Measurements from ENCODE around the gene GRK3.

The GRK3 gene

GRCh38 chr22:25757686-25758085, 193.2 kb downstream of the GRK3 start:
- Histone ChIP-seq H3K27ac (replicated peaks; ENCODE audit: low read length) (no peak overlapping the region), H4K8ac (ENCODE audit: low read depth, low read length) (no peak overlapping the region), H2AK5ac (ENCODE audit: low read depth, low read length) (no peak overlapping the region), H3K4me2 (ENCODE audit: insufficient read depth, low read length, poor library complexity, severe bottlenecking) (no peak overlapping the region), H3K9ac (ENCODE audit: low read depth, low read length, poor library complexity) (no peak overlapping the region), H3K36me3 (replicated peaks in 1 of 2; ENCODE audit: control insufficient read depth in 2 of 2, insufficient read depth in 2 of 2, low read length in 2 of 2) (no peaks in the 10 kb centered on the region), H3K4me3 (ENCODE audit: low read length in 2 of 2) (no peak overlapping the region), H4K91ac (ENCODE audit: low read depth, low read length, poor library complexity) (no peak overlapping the region), H3K27me3 (ENCODE audit: control insufficient read depth in 3 of 3, insufficient read depth in 3 of 3, low read depth in 1 of 3, low read length in 3 of 3) (no peaks in the 10 kb centered on the region), H3K79me1 (ENCODE audit: low read depth, low read length) (no peaks in the 10 kb centered on the region), H2AFZ (ENCODE audit: low read length) (no peak overlapping the region), H2BK12ac (ENCODE audit: low read length) (no peak overlapping the region), H3K18ac (ENCODE audit: low read length) (no peak overlapping the region), H3K14ac (ENCODE audit: low read length) (no peak overlapping the region), H3K4me1 (ENCODE audit: control insufficient read depth in 2 of 2, insufficient read depth in 1 of 2, low read depth in 1 of 2, low read length in 2 of 2) (no peaks in the 10 kb centered on the region), H3K23ac (ENCODE audit: low read depth, low read length, poor library complexity) (no peak overlapping the region), H2BK15ac (ENCODE audit: low read length) (no peak overlapping the region), H2BK5ac (ENCODE audit: low read length) (no peak overlapping the region), H2BK120ac (ENCODE audit: low read depth, low read length) (no peak overlapping the region), H3K4ac (ENCODE audit: low read length) (no peak overlapping the region), H3K9me3 (replicated peaks in 1 of 2; ENCODE audit: control insufficient read depth in 2 of 2, insufficient read depth in 1 of 2, low read depth in 1 of 2, low read length in 2 of 2) (no peaks in the 10 kb centered on the region)
- no peak for DNase-seq (ENCODE audit: low spot score)
- no CpG with 5 or more reads among the region's 3 CpGs for WGBS, 2 donors (ENCODE audit: extremely low coverage in 2 of 2, insufficient read length in 2 of 2, insufficient replicate concordance in 1 of 2)

- Histone ChIP-seq H4K8ac (ENCODE audit: low read depth, low read length) (no peak overlapping the region), H3K4me3 (ENCODE audit: low read length in 2 of 2) (no peak overlapping the region), H3K18ac (ENCODE audit: low read length) (no peak overlapping the region), H3K36me3 (replicated peaks in 1 of 2; ENCODE audit: control insufficient read depth in 2 of 2, insufficient read depth in 2 of 2, low read length in 2 of 2) (no peaks in the 10 kb centered on the region), H2BK15ac (ENCODE audit: low read length) (no peak overlapping the region), H2BK120ac (ENCODE audit: low read depth, low read length) (no peak overlapping the region), H3K4me1 (ENCODE audit: control insufficient read depth in 2 of 2, insufficient read depth in 1 of 2, low read depth in 1 of 2, low read length in 2 of 2) (no peaks in the 10 kb centered on the region), H2AK5ac (ENCODE audit: low read depth, low read length) (no peak overlapping the region), H3K79me1 (ENCODE audit: low read depth, low read length) (no peaks in the 10 kb centered on the region), H4K91ac (ENCODE audit: low read depth, low read length, poor library complexity) (no peak overlapping the region), H2BK5ac (ENCODE audit: low read length) (no peak overlapping the region), H3K27ac (replicated peaks; ENCODE audit: low read length) (no peak overlapping the region), H3K4ac (ENCODE audit: low read length) (no peak overlapping the region), H3K9me3 (replicated peaks in 1 of 2; ENCODE audit: control insufficient read depth in 2 of 2, insufficient read depth in 1 of 2, low read depth in 1 of 2, low read length in 2 of 2) (no peaks in the 10 kb centered on the region), H3K27me3 (ENCODE audit: control insufficient read depth in 3 of 3, insufficient read depth in 3 of 3, low read depth in 1 of 3, low read length in 3 of 3) (no peaks in the 10 kb centered on the region), H3K4me2 (ENCODE audit: insufficient read depth, low read length, poor library complexity, severe bottlenecking) (no peak overlapping the region), H3K23ac (ENCODE audit: low read depth, low read length, poor library complexity) (no peak overlapping the region), H3K9ac (ENCODE audit: low read depth, low read length, poor library complexity) (no peak overlapping the region), H2BK12ac (ENCODE audit: low read length) (no peak overlapping the region), H2AFZ (ENCODE audit: low read length) (no peak overlapping the region), H3K14ac (ENCODE audit: low read length) (no peak overlapping the region)
- DNase-seq (ENCODE audit: low spot score) = no peak
- no CpG with 5 or more reads among the region's 8 CpGs for WGBS, 2 donors (ENCODE audit: extremely low coverage in 2 of 2, insufficient read length in 2 of 2, insufficient replicate concordance in 1 of 2)
Measured at GRCh38 chr22:25758316-25758715, 193.8 kb downstream of the GRK3 start.

GRCh38 chr22:25759825-25760231, 195.4 kb downstream of the GRK3 start:
- WGBS, 2 donors (ENCODE audit: extremely low coverage in 2 of 2, insufficient read length in 2 of 2, insufficient replicate concordance in 1 of 2) = no CpG with 5 or more reads among the region's 5 CpGs
- no peak overlapping the region for H3K27ac ChIP-seq (replicated peaks; ENCODE audit: low read length)

GRCh38 chr22:25760294-25760693, 195.8 kb downstream of the GRK3 start:
- H3K4ac ChIP-seq (ENCODE audit: low read length) = no peak overlapping the region
- no peak overlapping the region for H3K4me2 ChIP-seq (ENCODE audit: insufficient read depth, low read length, poor library complexity, severe bottlenecking)
- H3K4me1 ChIP-seq (ENCODE audit: control insufficient read depth in 2 of 2, insufficient read depth in 1 of 2, low read depth in 1 of 2, low read length in 2 of 2) = no peaks in the 10 kb centered on the region
- no peak overlapping the region for H2BK15ac ChIP-seq (ENCODE audit: low read length)
- no peak overlapping the region for H2BK120ac ChIP-seq (ENCODE audit: low read depth, low read length)
- no peak overlapping the region for H2BK5ac ChIP-seq (ENCODE audit: low read length)
- H3K79me1 ChIP-seq (ENCODE audit: low read depth, low read length) = no peaks in the 10 kb centered on the region
- no peak overlapping the region for H4K8ac ChIP-seq (ENCODE audit: low read depth, low read length)
- H4K91ac ChIP-seq (ENCODE audit: low read depth, low read length, poor library complexity) = no peak overlapping the region
- H3K9ac ChIP-seq (ENCODE audit: low read depth, low read length, poor library complexity) = no peak overlapping the region
- no peaks in the 10 kb centered on the region for H3K9me3 ChIP-seq (replicated peaks in 1 of 2; ENCODE audit: control insufficient read depth in 2 of 2, insufficient read depth in 1 of 2, low read depth in 1 of 2, low read length in 2 of 2)
- H3K27ac ChIP-seq (replicated peaks; ENCODE audit: low read length) = no peak overlapping the region
- no peak overlapping the region for H2BK12ac ChIP-seq (ENCODE audit: low read length)
- H3K4me3 ChIP-seq (ENCODE audit: low read length in 2 of 2) = no peak overlapping the region
- no peaks in the 10 kb centered on the region for H3K36me3 ChIP-seq (replicated peaks in 1 of 2; ENCODE audit: control insufficient read depth in 2 of 2, insufficient read depth in 2 of 2, low read length in 2 of 2)
- H3K23ac ChIP-seq (ENCODE audit: low read depth, low read length, poor library complexity) = no peak overlapping the region
- H3K27me3 ChIP-seq (ENCODE audit: control insufficient read depth in 3 of 3, insufficient read depth in 3 of 3, low read depth in 1 of 3, low read length in 3 of 3) = no peaks in the 10 kb centered on the region
- H2AFZ ChIP-seq (ENCODE audit: low read length) = no peak overlapping the region
- no peak overlapping the region for H3K18ac ChIP-seq (ENCODE audit: low read length)
- H2AK5ac ChIP-seq (ENCODE audit: low read depth, low read length) = no peak overlapping the region
- no CpG with 5 or more reads among the region's 2 CpGs for WGBS, 2 donors (ENCODE audit: extremely low coverage in 2 of 2, insufficient read length in 2 of 2, insufficient replicate concordance in 1 of 2)
- no peak for DNase-seq (ENCODE audit: low spot score)
- no peak overlapping the region for H3K14ac ChIP-seq (ENCODE audit: low read length)

More at GRCh38 chr22:25759825-25760231, 195.4 kb downstream of the GRK3 start:
- no peak for DNase-seq (ENCODE audit: low spot score)
- no peak overlapping the region for H3K9ac ChIP-seq (ENCODE audit: low read depth, low read length, poor library complexity)
- H2BK12ac ChIP-seq (ENCODE audit: low read length) = no peak overlapping the region
- H3K4me3 ChIP-seq (ENCODE audit: low read length in 2 of 2) = no peak overlapping the region
- H3K4me2 ChIP-seq (ENCODE audit: insufficient read depth, low read length, poor library complexity, severe bottlenecking) = no peak overlapping the region
- H3K23ac ChIP-seq (ENCODE audit: low read depth, low read length, poor library complexity) = no peak overlapping the region
- H3K79me1 ChIP-seq (ENCODE audit: low read depth, low read length) = no peaks in the 10 kb centered on the region
- no peak overlapping the region for H2AFZ ChIP-seq (ENCODE audit: low read length)
- no peak overlapping the region for H2BK120ac ChIP-seq (ENCODE audit: low read depth, low read length)
- no peaks in the 10 kb centered on the region for H3K36me3 ChIP-seq (replicated peaks in 1 of 2; ENCODE audit: control insufficient read depth in 2 of 2, insufficient read depth in 2 of 2, low read length in 2 of 2)
- no peak overlapping the region for H3K14ac ChIP-seq (ENCODE audit: low read length)
- H4K91ac ChIP-seq (ENCODE audit: low read depth, low read length, poor library complexity) = no peak overlapping the region
- H2AK5ac ChIP-seq (ENCODE audit: low read depth, low read length) = no peak overlapping the region
- H3K27me3 ChIP-seq (ENCODE audit: control insufficient read depth in 3 of 3, insufficient read depth in 3 of 3, low read depth in 1 of 3, low read length in 3 of 3) = no peaks in the 10 kb centered on the region
- H2BK15ac ChIP-seq (ENCODE audit: low read length) = no peak overlapping the region
- H3K18ac ChIP-seq (ENCODE audit: low read length) = no peak overlapping the region
- H3K4ac ChIP-seq (ENCODE audit: low read length) = no peak overlapping the region
- no peak overlapping the region for H2BK5ac ChIP-seq (ENCODE audit: low read length)
- no peaks in the 10 kb centered on the region for H3K4me1 ChIP-seq (ENCODE audit: control insufficient read depth in 2 of 2, insufficient read depth in 1 of 2, low read depth in 1 of 2, low read length in 2 of 2)
- H3K9me3 ChIP-seq (replicated peaks in 1 of 2; ENCODE audit: control insufficient read depth in 2 of 2, insufficient read depth in 1 of 2, low read depth in 1 of 2, low read length in 2 of 2) = no peaks in the 10 kb centered on the region
- H4K8ac ChIP-seq (ENCODE audit: low read depth, low read length) = no peak overlapping the region

Measured in neuronal stem cell (in vitro differentiated cells).